ENCODE measurements around the gene YY1. TPM values are rescaled to one million over a fixed set of nuclear protein-coding genes. Genes with fewer than 3 reads are reported as not detected.

The YY1 gene
- total RNA-seq, 2 experiments from 2014 or later: 85.3 to 116 TPM

DNA sequence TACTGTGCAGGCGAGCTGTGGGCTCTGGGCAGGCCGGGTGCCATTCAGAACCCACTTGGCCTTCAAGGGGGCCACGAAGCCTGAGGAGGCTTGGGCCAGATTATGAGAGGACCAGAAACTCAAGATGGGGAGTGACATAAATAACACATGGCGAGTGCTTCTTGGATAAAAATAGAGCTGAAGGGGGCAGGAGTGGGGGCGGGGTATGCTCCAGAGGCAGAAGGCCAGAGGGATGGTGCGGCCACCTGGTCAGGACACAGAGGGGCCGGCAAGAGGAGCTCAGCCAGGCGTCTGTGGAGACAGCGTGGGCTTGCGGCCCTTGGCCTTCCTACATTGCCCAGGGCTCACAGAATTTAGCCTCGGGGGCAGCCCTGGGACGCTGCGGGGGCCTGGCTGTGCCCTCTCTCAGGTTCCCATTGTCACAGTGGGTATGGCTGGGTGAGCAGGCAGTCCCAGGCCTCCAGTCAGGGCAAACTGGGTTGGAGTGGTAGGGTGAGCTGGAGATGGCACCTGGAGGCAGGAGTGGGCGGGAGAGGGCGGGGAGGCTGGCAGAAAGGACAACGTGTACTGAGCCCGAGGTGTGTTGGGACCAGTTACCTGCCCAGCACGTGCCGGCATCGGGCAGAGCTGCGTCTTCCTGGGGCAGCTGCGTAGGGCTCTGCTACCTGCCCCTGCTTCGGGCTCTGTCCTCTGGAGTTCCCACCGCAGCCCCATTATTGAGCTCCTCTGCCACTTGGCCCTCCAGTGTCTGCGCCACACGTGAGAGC is 74.7 kb downstream of the YY1 start:
- DNase-seq (no peak), ATAC-seq (no peak)
- CTCF ChIA-PET: interaction anchor here (1.1 to 2.1 kb wide), 4 partner anchors 29 to 69 kb away, joined by 3 to 12 read pairs (median 4); no protein-coding TSS in a partner anchor
- Mint-ChIP-seq H3K27ac (no peak overlapping the region), H3K36me3 (no peaks in the 10 kb centered on the region), H3K4me3 (no peak overlapping the region), H3K9me3 (ENCODE audit: low read depth) (no peaks in the 10 kb centered on the region), H3K4me1 (peaks cover 11% of the 10 kb centered on the region), H3K27me3 (peaks cover 5% of the 10 kb centered on the region)

DNA sequence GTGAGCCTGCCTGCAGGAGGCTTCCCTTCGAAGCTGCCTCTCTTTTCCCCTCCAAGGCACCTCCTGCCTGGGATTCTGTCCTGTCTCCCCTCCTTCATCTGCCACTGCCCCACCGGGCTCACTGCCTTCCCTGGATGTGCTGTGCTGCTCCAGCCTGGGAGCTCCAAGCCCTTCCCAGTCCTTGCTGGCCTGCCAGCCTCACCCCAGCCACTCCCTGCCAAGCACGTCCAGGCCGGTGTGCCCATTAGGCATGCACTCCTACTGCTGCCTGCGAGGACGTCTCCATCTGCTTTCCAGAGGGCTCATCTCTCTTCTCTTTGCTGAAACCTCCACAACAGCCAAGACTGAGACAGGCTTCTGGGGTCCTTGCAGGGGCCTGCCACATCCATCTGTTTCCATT is 75.8 kb downstream of the YY1 start:
- CTCF ChIA-PET: interaction anchor here (1.0 to 2.1 kb wide), 3 partner anchors 30 to 59 kb away, joined by 3 to 12 read pairs (median 3); no protein-coding TSS in a partner anchor
- H3K4me3 Mint-ChIP-seq: no peak overlapping the region
- H3K4me1 Mint-ChIP-seq: peaks cover 11% of the 10 kb centered on the region
- H3K27me3 Mint-ChIP-seq: peaks cover 7% of the 10 kb centered on the region
- no peaks in the 10 kb centered on the region for H3K36me3 Mint-ChIP-seq
- H3K9me3 Mint-ChIP-seq (ENCODE audit: low read depth): no peaks in the 10 kb centered on the region
- ATAC-seq (no peak), DNase-seq (no peak)
- no peak overlapping the region for H3K27ac Mint-ChIP-seq

DNA sequence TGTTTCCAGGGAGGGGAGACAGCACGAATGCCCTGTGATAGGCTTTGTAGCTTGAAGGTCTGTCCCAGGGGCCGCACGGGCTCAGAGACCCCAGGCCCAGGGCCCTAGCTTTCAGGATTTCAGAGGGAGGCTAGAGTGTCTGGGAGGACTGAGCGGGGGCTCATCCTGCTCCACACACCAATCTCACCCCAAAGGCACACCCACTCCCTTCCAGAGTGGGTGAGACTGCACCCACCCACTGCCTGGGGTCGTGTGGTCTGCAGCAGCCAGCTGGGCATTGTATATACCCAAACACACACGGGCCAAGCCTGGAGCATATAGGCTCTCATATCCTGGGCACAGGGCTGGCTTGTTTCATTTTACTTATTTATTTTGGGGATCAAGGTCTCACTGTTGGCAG is 78.4 kb downstream of the YY1 start:
- DNase-seq (no peak), ATAC-seq (no peak)
- CTCF ChIA-PET: interaction anchor here (0.7 to 1.3 kb wide), 3 partner anchors 14 to 58 kb away, joined by 3 read pairs; a partner anchor contains a TSS
- H3K36me3 Mint-ChIP-seq: no peaks in the 10 kb centered on the region
- H3K4me1 Mint-ChIP-seq: peaks cover 10% of the 10 kb centered on the region
- peaks cover 2% of the 10 kb centered on the region for H3K27me3 Mint-ChIP-seq
- H3K4me3 Mint-ChIP-seq: peak overlapping the region; percentile 64
- H3K9me3 Mint-ChIP-seq (ENCODE audit: low read depth): no peaks in the 10 kb centered on the region
- peak overlapping the region; percentile 49 for H3K27ac Mint-ChIP-seq

DNA sequence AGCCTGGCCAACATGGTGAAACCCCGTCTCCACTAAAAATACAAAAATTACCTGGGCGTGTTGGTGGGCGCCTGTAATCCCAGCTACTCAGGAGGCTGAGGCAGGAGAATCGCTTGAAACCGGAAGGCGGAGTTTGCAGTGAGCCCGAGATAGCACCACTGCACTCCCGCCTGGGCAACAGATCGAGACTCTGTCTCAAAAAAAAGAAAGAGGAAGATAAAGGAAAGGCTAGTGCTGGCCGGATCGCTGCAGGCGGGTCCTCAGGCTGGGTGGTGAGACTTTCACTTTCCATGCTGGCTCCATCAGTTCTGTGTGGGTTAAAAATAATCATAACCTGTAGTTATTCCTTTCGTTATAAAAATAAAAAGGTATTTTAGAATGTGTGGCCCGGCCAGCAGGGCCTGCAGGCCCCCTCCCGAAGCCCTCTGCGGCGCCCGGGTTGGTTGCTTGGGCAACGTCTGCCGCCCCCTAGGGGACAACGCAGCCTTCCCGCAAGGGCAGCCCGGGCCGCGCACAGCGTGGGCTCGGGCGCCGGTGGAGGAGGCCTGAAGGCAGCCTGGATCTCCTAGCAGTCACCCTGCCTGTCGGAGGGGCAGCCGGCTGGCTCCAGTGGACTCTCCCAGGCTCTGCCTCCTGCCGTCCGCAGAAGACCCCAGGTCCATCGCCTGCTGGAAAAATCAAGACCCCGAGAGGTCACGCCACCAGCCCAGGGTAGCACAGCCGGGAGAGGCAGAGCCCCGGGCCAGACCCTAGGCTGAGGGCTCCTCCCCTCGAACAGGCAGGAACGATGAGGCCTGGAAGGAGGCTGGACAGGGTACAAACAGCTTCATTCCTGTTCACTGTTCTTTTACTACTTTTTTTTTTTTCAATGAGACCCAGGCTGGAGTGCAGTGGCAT is 79.2 kb downstream of the YY1 start:
- Mint-ChIP-seq H3K27me3 (peaks cover 2% of the 10 kb centered on the region), H3K27ac (peak overlapping the region; percentile 49)

DNA sequence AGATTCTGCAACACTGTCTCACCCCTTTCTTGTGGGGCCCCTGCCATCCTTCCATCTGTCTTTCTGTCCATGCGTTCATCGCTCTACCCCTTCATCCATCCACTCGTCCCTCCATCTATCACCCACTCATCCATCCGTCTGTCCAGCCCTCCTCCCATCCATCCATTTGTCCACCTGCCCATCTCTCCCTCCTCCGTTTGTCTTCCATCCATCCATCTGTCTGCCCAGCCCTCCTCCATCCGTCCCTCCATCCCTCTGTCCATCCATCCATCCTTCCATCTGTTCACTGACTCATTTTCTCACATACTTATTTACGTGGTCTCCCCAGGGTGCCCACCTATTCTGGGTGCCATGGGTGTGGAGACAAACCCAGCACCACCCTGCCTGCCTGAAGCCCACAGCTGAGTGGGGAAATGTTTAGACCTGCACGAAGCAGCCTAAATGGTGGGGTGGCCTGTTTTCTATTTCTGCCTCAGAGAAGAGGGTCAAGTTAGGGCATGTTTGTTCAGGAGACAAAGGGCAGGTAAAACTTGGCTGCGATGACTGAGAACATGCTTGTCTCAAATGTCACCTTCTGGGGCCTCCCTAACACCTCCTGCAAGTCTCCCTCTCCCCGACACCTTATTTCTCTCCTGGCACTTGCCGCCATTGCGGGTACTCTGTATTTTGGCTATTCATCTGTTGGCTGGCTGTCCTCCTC is 81.4 kb downstream of the YY1 start:
- no peak overlapping the region for H3K4me3 Mint-ChIP-seq
- DNase-seq: no peak
- CTCF ChIA-PET: interaction anchor here (1.5 to 1.8 kb wide), 3 partner anchors 10 to 34 kb away, joined by 3 to 5 read pairs (median 3); no protein-coding TSS in a partner anchor
- ATAC-seq: no peak
- H3K36me3 Mint-ChIP-seq: no peaks in the 10 kb centered on the region
- no peaks in the 10 kb centered on the region for H3K9me3 Mint-ChIP-seq (ENCODE audit: low read depth)
- peaks cover 2% of the 10 kb centered on the region for H3K27me3 Mint-ChIP-seq
- H3K27ac Mint-ChIP-seq: no peak overlapping the region
- H3K4me1 Mint-ChIP-seq: peaks cover 6% of the 10 kb centered on the region

More for the DNA sequence above, 79.2 kb downstream of the YY1 start:
- ATAC-seq: peak; percentile 98
- H3K4me1 Mint-ChIP-seq: peaks cover 6% of the 10 kb centered on the region
- no peaks in the 10 kb centered on the region for H3K9me3 Mint-ChIP-seq (ENCODE audit: low read depth)
- H3K4me3 Mint-ChIP-seq: peak overlapping the region; percentile 64
- DNase-seq: peak; percentile 81
- CTCF ChIA-PET: interaction anchor here (0.6 to 1.8 kb wide), 11 partner anchors 10 to 60 kb away, joined by 3 to 11 read pairs (median 3); a partner anchor contains a TSS
- no peaks in the 10 kb centered on the region for H3K36me3 Mint-ChIP-seq

DNA sequence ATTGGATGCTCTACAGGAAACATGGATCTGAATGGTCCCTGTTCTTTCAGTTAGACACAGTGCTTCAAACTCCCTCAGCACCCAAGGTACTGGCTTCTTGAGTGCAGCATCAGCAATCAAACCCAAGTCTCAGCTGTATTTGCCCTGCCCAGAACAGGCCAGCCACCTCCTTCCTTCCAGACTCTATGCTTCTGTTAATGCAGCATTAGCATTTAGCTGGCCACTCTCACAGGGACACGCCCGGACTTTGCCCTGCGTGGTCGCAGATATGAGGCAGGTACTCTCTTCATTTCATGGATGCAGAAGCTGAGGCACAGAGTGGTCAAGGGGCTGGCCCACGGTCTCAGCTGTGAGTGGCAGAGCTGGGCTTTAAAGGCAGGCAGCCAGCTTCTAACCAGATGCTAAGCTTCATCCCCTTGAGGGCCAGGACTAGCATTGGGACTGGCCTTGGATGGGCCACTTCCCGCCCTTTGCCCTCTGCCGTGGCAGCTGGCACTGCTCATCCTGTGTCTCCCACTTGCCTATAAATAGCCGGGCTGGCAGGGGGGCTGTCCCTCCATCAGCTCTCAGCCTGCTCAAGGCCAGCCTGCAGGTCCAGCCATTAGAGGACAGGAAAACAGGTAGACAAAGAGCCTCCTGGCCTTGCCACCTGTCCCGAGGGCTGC is 82.7 kb downstream of the YY1 start:
- peaks cover 6% of the 10 kb centered on the region for H3K4me1 Mint-ChIP-seq
- CTCF ChIA-PET: interaction anchor here (1.1 kb wide), 1 partner anchor 36 kb away, joined by 5 read pairs; no protein-coding TSS in a partner anchor
- no peak overlapping the region for H3K4me3 Mint-ChIP-seq
- DNase-seq: no peak
- no peak for ATAC-seq
- H3K27ac Mint-ChIP-seq: no peak overlapping the region
- peaks cover 2% of the 10 kb centered on the region for H3K27me3 Mint-ChIP-seq
- H3K9me3 Mint-ChIP-seq (ENCODE audit: low read depth): no peaks in the 10 kb centered on the region
- no peaks in the 10 kb centered on the region for H3K36me3 Mint-ChIP-seq

DNA sequence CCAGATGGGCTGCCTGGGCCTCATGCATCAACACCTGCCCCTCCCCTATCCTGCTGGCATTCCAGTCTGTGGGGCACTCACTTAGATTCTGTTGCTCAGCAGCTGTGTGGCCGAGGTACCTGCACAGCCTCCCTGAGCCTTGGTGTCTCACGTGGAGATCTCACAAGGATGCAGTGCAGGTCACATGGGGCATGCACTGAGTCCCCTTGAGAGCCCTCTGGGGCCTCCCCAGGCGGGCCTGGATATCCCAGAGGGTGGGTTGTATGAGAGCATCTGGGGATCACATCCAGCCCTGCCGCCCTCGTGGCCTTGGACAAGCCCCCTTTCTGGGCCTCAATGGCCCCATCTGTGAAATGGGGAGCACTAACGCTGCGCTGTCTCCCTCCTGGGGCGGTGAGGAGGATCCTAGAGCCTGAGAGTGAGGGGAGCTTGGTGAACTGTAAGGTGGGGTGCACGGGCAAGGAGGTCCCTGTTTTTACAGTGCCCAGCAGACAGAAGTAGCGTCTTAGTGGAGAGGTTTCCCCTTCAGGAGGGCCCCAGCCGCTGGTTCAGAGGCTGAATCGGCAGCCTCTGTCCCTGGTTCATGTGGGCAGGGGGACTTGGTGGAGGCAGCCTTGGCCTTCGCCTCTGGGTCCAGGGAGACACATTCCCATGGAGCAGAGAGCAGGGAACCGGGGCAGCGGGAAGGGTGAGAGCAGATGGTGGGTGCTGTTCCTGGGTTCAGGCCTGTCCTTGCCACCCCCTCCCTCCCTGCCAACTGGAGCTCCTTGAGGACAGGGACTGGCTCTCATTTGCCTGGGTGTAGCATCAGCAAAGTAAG is 83.4 kb downstream of the YY1 start:
- Mint-ChIP-seq H3K27ac (no peak overlapping the region), H3K36me3 (no peaks in the 10 kb centered on the region), H3K4me3 (no peak overlapping the region), H3K9me3 (ENCODE audit: low read depth) (no peaks in the 10 kb centered on the region), H3K4me1 (peaks cover 6% of the 10 kb centered on the region), H3K27me3 (peaks cover 2% of the 10 kb centered on the region)
- DNase-seq (no peak), ATAC-seq (no peak)
- CTCF ChIA-PET: interaction anchor here (0.7 to 1.4 kb wide), 3 partner anchors 36 to 323 kb away, joined by 3 to 5 read pairs (median 3); no protein-coding TSS in a partner anchor

DNA sequence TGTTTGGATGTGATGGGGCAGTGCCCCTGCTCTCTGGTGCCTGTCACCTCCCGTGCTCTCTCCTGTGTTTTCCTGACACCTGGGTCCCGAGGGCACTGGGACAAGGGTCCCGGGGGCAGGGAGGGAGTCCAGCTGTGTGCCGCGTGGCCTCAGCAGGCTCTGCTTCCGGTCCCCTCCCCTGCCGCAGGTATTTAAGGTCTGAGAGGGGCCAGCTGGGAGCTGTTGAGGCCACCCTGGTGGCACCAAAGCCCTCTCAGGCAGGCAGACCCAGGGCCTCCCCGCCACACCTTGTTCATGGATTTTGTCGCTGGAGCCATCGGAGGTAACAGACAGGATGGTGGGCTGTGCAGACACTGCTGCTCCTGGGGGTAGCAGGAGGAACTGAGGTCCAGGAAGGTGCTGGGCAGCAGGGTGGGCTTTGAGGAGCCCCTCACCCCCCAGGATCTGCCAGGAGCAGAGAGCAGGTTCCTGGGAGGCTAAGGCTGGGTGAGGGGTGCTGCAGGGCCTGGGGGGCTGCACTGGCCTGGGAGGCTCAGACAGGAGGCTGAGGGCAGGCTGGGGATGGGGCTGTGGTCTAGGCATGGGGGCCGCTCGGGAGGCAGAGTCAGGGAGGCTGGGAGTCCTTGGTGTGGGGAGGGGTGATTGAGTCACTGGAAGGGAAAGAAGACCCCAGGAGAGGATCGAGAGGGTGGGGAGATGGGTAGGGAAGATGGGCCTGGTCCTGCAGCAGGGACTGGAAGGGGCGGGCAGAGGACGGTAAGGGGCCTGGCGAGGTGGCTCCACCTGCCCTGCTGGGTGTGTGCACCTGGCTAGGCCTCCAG is 84.4 kb downstream of the YY1 start, which contains the start of gene SLC25A47:
Gene SLC25A47 (plus strand): TSS at position 219 of the 821 bp plus-strand sequence. CDS start 76 bp downstream, at position 295.
- H3K27ac Mint-ChIP-seq: no peak within 1 kb of the TSS
- CTCF ChIA-PET: interaction anchor here (1.4 kb wide), 1 partner anchor 322 kb away, joined by 3 read pairs; no protein-coding TSS in a partner anchor
- peaks cover 2% of the 10 kb centered on the region for H3K27me3 Mint-ChIP-seq

DNA sequence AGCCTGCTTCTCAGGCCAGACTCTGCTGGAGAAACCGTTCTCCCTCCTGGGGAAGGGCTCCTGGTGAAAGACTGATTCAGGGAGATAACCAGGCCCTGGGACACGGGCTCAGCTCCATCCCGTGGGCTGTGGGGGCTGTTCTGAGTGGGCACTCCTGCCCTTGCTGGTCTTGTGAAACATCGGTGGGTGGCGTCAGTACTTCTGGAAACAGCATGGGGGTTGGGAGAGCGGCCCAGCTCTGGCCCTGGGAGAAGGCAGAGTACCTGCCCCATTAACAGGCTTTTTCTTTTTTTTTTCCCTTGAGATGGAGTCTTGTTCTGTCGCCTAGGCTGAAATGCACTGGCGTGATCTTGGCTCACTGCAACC is 85.0 kb downstream of the YY1 start:
- no peak for ATAC-seq
- no peaks in the 10 kb centered on the region for H3K36me3 Mint-ChIP-seq
- CTCF ChIA-PET: interaction anchor here (1.4 kb wide), 1 partner anchor 321 kb away, joined by 3 read pairs; no protein-coding TSS in a partner anchor
- no peak overlapping the region for H3K4me3 Mint-ChIP-seq
- H3K4me1 Mint-ChIP-seq: no peaks in the 10 kb centered on the region
- H3K27ac Mint-ChIP-seq: no peak overlapping the region
- peaks cover 2% of the 10 kb centered on the region for H3K27me3 Mint-ChIP-seq
- DNase-seq: no peak
- no peaks in the 10 kb centered on the region for H3K9me3 Mint-ChIP-seq (ENCODE audit: low read depth)

More for the DNA sequence above, 84.4 kb downstream of the YY1 start, which contains the start of gene SLC25A47:
- no peaks in the 10 kb centered on the region for H3K9me3 Mint-ChIP-seq (ENCODE audit: low read depth)
- no peaks in the 10 kb centered on the region for H3K4me1 Mint-ChIP-seq
- DNase-seq: no peak
- no peak for ATAC-seq
- H3K4me3 Mint-ChIP-seq: no peak within 1 kb of the TSS
- H3K36me3 Mint-ChIP-seq: no peaks in the 10 kb centered on the region

DNA sequence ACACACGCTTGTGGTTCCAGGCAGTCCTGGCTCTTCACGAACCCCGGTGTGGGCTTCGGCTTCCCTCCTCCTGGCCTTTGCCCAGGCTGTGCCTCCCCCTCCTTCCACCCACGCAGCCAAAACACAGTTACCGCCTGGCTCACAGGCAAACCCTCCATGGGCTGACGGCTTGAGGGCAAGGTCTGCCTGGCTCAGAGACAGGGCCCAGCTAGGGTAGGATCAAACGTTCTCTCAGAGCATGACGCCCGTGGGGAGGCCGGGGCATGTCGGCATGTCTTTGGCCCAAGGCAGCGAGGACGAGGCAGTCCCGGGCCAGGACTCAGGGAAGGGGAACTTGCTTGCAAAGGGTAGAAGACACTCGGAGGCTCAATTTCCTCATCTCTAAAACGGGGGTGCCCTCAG is 86.3 kb downstream of the YY1 start:
- Mint-ChIP-seq H3K9me3 (ENCODE audit: low read depth) (no peaks in the 10 kb centered on the region), H3K27ac (no peak overlapping the region), H3K36me3 (no peaks in the 10 kb centered on the region), H3K4me3 (no peak overlapping the region), H3K27me3 (no peaks in the 10 kb centered on the region), H3K4me1 (no peaks in the 10 kb centered on the region)
- CTCF ChIA-PET: no interaction called here
- ATAC-seq: no peak
- no peak for DNase-seq

DNA sequence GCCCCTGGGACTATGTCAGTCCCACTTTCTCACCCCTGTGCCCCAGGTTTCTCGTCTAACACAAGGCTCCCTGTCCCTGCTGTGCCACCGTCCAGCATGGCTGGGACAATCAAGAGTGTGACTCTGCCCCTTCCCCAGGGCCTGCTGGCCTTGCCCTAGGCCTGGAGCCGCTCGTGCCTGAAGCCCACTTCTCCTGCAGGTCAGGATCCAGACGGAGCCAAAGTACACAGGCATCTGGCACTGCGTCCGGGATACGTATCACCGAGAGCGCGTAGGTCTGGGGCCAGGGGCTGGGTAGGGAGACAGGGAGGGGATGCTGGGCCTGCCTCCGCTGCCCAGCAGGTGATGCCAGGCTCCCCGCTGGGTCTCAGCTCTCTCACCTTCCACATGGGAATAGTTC is 87.0 kb downstream of the YY1 start:
- Mint-ChIP-seq H3K27ac (no peak overlapping the region), H3K4me3 (no peak overlapping the region), H3K9me3 (ENCODE audit: low read depth) (no peaks in the 10 kb centered on the region), H3K4me1 (no peaks in the 10 kb centered on the region), H3K27me3 (no peaks in the 10 kb centered on the region), H3K36me3 (no peaks in the 10 kb centered on the region)
- DNase-seq (no peak), ATAC-seq (no peak)
- CTCF ChIA-PET: no interaction called here
